ENCODE results near the gene LYST. TPM values are rescaled to one million over a fixed set of nuclear protein-coding genes. Genes with fewer than 3 reads are reported as not detected.

LYST gene
- polyA plus RNA-seq, 1 donor (not counting 4 experiments of a cell fraction or from before 2014, with no cell fraction given) = 24.7 TPM

DNA sequence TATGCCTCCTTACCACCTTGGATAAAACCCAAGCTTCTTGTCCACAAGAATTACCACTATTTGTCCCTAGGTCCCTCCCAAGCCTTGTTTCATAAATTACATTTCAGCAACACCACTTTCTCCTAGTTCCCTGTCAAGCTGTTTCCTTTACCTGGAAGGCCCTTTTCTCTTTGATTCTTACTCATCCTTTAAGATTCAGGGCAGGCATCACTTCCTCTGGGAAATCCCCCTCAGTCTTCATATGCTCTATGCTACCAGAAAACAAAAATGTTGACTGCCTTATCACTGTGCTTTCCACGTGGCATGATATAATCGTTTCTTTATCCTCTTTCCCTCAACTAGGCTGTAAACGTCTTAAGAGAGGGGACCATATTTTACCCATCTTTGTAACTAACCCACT lies 102.7 kb downstream of the LYST start:
- Histone ChIP-seq H2AFZ (ENCODE audit: control insufficient read depth, low read length) (no peak overlapping the region), H3K4me1 (ENCODE audit: control insufficient read depth, extremely low read depth, insufficient read depth, low read length) (peaks cover 3% of the 10 kb centered on the region), H3K27ac (ENCODE audit: control insufficient read depth, insufficient read depth, low read length) (no peak overlapping the region), H3K27me3 (ENCODE audit: control insufficient read depth, extremely low read depth, insufficient read depth, low read length) (no peaks in the 10 kb centered on the region), H3K4me2 (ENCODE audit: control insufficient read depth, extremely low read depth, insufficient read depth, low read depth, low read length) (no peak overlapping the region), H4K20me1 (ENCODE audit: control insufficient read depth, extremely low read depth, insufficient read depth, low read length) (no peaks in the 10 kb centered on the region), H3K9me3 (ENCODE audit: control insufficient read depth, low read depth, low read length) (no peaks in the 10 kb centered on the region), H3K9me1 (ENCODE audit: control insufficient read depth, extremely low read depth, insufficient read depth, low read length) (no peaks in the 10 kb centered on the region), H3K9ac (ENCODE audit: control insufficient read depth, extremely low read depth, insufficient read depth, low read length) (no peak overlapping the region), H3K79me2 (ENCODE audit: control insufficient read depth, insufficient read depth, low read length) (no peaks in the 10 kb centered on the region), H3K36me3 (ENCODE audit: control insufficient read depth in 2 of 2, extremely low read depth in 1 of 2, insufficient read depth in 2 of 2, low read length in 2 of 2) (peaks cover 0 to 10% of the 10 kb centered on the region in 2 experiments), H3K4me3 (ENCODE audit: control insufficient read depth in 2 of 3, extremely low read depth in 1 of 3, insufficient read depth in 2 of 3, low read depth in 1 of 3, low read length in 3 of 3) (no peak overlapping the region)
- no peak for FAIRE-seq
- dilution Hi-C loops (cut with MboI; ENCODE audit: extremely low pct_ligation_motif_present, low sequenced_read_pairs) = no loop called here
- TF ChIP-seq, protein P1, sequence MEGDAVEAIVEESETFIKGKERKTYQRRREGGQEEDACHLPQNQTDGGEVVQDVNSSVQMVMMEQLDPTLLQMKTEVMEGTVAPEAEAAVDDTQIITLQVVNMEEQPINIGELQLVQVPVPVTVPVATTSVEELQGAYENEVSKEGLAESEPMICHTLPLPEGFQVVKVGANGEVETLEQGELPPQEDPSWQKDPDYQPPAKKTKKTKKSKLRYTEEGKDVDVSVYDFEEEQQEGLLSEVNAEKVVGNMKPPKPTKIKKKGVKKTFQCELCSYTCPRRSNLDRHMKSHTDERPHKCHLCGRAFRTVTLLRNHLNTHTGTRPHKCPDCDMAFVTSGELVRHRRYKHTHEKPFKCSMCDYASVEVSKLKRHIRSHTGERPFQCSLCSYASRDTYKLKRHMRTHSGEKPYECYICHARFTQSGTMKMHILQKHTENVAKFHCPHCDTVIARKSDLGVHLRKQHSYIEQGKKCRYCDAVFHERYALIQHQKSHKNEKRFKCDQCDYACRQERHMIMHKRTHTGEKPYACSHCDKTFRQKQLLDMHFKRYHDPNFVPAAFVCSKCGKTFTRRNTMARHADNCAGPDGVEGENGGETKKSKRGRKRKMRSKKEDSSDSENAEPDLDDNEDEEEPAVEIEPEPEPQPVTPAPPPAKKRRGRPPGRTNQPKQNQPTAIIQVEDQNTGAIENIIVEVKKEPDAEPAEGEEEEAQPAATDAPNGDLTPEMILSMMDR (optimal IDR thresholded peaks at IDR 0.05 in 1 of 3, IDR thresholded peaks at IDR 0.05 in 1 of 3, conservative IDR thresholded peaks at IDR 0.05 in 1 of 3; ENCODE audit: extremely low read depth in 1 of 3, insufficient read depth in 2 of 3, low read length in 3 of 3) = no peak
- no peak for TF ChIP-seq EZH2 (IDR thresholded peaks at IDR 0.05; ENCODE audit: low read length)
- DNase-seq (ENCODE audit: low read depth, low spot score) = no peak

DNA sequence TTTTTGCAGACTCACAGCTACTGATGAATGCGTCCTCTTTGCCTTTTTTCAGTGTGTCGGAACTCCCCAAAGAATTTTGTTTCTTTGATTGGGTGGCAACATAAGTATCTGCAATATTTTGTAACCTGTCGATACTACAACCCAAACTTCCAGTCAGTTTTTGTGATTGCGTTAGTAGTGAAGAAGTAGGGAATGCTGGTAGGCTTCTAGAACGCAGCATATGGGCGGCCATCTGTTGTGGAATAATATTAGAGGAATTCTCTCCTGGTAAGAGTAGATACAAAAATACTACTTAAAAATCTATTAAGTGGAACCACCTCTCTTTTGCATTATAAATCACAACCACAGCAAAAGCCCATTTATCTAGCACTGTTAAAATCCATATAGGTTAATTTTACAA lies 107.4 kb downstream of the LYST start:
- no peak overlapping the region for H3K9ac ChIP-seq (ENCODE audit: control insufficient read depth, extremely low read depth, insufficient read depth, low read length)
- H3K9me3 ChIP-seq (ENCODE audit: control insufficient read depth, low read depth, low read length) = no peaks in the 10 kb centered on the region
- no peak overlapping the region for H3K27ac ChIP-seq (ENCODE audit: control insufficient read depth, insufficient read depth, low read length)
- DNase-seq (ENCODE audit: low read depth, low spot score) (no peak), FAIRE-seq (no peak)
- H3K27me3 ChIP-seq (ENCODE audit: control insufficient read depth, extremely low read depth, insufficient read depth, low read length) = no peaks in the 10 kb centered on the region
- H3K79me2 ChIP-seq (ENCODE audit: control insufficient read depth, insufficient read depth, low read length) = no peaks in the 10 kb centered on the region
- no peak overlapping the region for H2AFZ ChIP-seq (ENCODE audit: control insufficient read depth, low read length)
- H3K4me1 ChIP-seq (ENCODE audit: control insufficient read depth, extremely low read depth, insufficient read depth, low read length) = peaks cover 3% of the 10 kb centered on the region
- TF ChIP-seq, protein P1 (optimal IDR thresholded peaks at IDR 0.05 in 1 of 3, IDR thresholded peaks at IDR 0.05 in 1 of 3, conservative IDR thresholded peaks at IDR 0.05 in 1 of 3; ENCODE audit: extremely low read depth in 1 of 3, insufficient read depth in 2 of 3, low read length in 3 of 3) = no peak
- TF ChIP-seq EZH2 (IDR thresholded peaks at IDR 0.05; ENCODE audit: low read length) = no peak
- peaks cover 9 to 14% of the 10 kb centered on the region in 2 experiments for H3K36me3 ChIP-seq (ENCODE audit: control insufficient read depth in 2 of 2, extremely low read depth in 1 of 2, insufficient read depth in 2 of 2, low read length in 2 of 2)
- no peak overlapping the region for H3K4me2 ChIP-seq (ENCODE audit: control insufficient read depth, extremely low read depth, insufficient read depth, low read depth, low read length)
- dilution Hi-C loops (cut with MboI; ENCODE audit: extremely low pct_ligation_motif_present, low sequenced_read_pairs) = no loop called here
- no peaks in the 10 kb centered on the region for H3K9me1 ChIP-seq (ENCODE audit: control insufficient read depth, extremely low read depth, insufficient read depth, low read length)
- no peak overlapping the region for H3K4me3 ChIP-seq (ENCODE audit: control insufficient read depth in 2 of 3, extremely low read depth in 1 of 3, insufficient read depth in 2 of 3, low read depth in 1 of 3, low read length in 3 of 3)
- H4K20me1 ChIP-seq (ENCODE audit: control insufficient read depth, extremely low read depth, insufficient read depth, low read length) = no peaks in the 10 kb centered on the region
